ENCODE results near the gene OR4D11.

The OR4D11 gene

DNA sequence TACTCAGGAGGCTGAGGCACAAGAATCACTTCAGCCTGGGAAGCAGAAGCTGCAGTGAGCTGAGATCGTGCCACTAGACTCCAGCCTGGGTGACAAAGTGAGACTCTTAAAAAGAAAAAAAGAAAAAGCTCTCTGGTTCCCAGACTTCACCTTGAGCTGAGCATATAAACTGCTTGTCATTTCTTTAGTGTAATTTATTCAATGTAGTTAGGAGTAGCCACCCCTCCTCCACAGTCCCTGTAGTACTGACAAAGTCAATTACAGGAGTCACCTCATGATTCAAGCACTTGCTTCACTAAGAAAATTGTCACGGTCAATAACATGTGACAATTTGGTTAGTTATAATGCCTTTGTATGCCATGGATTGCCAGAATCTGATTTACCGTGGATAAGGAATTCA is 23.0 kb upstream of the OR4D11 start:
- H3K27me3 ChIP-seq (ENCODE audit: insufficient read depth, poor library complexity, severe bottlenecking), result peaks cover 3% of the 10 kb centered on the region
- no peak overlapping the region for H3K27ac ChIP-seq (replicated peaks)
- TF ChIP-seq, protein P1, sequence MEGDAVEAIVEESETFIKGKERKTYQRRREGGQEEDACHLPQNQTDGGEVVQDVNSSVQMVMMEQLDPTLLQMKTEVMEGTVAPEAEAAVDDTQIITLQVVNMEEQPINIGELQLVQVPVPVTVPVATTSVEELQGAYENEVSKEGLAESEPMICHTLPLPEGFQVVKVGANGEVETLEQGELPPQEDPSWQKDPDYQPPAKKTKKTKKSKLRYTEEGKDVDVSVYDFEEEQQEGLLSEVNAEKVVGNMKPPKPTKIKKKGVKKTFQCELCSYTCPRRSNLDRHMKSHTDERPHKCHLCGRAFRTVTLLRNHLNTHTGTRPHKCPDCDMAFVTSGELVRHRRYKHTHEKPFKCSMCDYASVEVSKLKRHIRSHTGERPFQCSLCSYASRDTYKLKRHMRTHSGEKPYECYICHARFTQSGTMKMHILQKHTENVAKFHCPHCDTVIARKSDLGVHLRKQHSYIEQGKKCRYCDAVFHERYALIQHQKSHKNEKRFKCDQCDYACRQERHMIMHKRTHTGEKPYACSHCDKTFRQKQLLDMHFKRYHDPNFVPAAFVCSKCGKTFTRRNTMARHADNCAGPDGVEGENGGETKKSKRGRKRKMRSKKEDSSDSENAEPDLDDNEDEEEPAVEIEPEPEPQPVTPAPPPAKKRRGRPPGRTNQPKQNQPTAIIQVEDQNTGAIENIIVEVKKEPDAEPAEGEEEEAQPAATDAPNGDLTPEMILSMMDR (IDR thresholded peaks at IDR 0.05; ENCODE audit: insufficient read depth, low read length), result no peak
- no peak for TF ChIP-seq SPI1 (IDR thresholded peaks at IDR 0.05; ENCODE audit: borderline replicate concordance, low read depth)
- TF ChIP-seq GABPA (IDR thresholded peaks at IDR 0.05; ENCODE audit: low read depth), result no peak
- TF ChIP-seq, protein P2, sequence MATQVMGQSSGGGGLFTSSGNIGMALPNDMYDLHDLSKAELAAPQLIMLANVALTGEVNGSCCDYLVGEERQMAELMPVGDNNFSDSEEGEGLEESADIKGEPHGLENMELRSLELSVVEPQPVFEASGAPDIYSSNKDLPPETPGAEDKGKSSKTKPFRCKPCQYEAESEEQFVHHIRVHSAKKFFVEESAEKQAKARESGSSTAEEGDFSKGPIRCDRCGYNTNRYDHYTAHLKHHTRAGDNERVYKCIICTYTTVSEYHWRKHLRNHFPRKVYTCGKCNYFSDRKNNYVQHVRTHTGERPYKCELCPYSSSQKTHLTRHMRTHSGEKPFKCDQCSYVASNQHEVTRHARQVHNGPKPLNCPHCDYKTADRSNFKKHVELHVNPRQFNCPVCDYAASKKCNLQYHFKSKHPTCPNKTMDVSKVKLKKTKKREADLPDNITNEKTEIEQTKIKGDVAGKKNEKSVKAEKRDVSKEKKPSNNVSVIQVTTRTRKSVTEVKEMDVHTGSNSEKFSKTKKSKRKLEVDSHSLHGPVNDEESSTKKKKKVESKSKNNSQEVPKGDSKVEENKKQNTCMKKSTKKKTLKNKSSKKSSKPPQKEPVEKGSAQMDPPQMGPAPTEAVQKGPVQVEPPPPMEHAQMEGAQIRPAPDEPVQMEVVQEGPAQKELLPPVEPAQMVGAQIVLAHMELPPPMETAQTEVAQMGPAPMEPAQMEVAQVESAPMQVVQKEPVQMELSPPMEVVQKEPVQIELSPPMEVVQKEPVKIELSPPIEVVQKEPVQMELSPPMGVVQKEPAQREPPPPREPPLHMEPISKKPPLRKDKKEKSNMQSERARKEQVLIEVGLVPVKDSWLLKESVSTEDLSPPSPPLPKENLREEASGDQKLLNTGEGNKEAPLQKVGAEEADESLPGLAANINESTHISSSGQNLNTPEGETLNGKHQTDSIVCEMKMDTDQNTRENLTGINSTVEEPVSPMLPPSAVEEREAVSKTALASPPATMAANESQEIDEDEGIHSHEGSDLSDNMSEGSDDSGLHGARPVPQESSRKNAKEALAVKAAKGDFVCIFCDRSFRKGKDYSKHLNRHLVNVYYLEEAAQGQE (IDR thresholded peaks at IDR 0.05; ENCODE audit: insufficient replicate concordance, low read depth), result no peak
- TF ChIP-seq POLR2AphosphoS5 (IDR thresholded peaks at IDR 0.05; ENCODE audit: low read depth), result no peak
- DNase-seq (ENCODE audit: low read depth in 1 of 2, low spot score in 1 of 2), result no peak
- no peak overlapping the region for H3K4me3 ChIP-seq (replicated peaks; ENCODE audit: insufficient read depth, low read length)

DNA sequence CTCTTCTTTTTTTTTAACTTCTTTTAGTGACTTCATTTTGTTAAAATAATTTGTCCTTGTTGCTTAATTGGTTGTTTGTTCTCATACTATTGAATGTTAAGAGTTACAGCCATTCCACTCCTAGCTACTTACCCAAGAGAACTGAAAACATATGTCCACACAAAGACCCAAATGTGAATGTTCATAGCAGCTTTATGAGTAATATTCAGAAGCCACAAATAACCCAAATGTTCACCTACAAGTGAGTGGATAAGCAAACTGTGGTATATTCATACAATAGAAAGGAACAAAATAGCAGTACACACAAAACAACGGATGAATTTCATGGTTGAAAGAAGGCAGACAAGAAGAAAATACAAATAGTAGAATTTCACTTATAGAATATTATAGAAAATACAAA is 1.4 kb upstream of the OR4D11 start:
- no peak overlapping the region for H3K4me3 ChIP-seq (replicated peaks; ENCODE audit: insufficient read depth, low read length)
- DNase-seq (ENCODE audit: low read depth in 1 of 2, low spot score in 1 of 2), result no peak
- no peak overlapping the region for H3K27ac ChIP-seq (replicated peaks)
- TF ChIP-seq, protein P2 (IDR thresholded peaks at IDR 0.05; ENCODE audit: insufficient replicate concordance, low read depth), result no peak
- TF ChIP-seq, protein P1 (IDR thresholded peaks at IDR 0.05; ENCODE audit: insufficient read depth, low read length), result no peak
- TF ChIP-seq POLR2AphosphoS5 (IDR thresholded peaks at IDR 0.05; ENCODE audit: low read depth) (no peak), SPI1 (IDR thresholded peaks at IDR 0.05; ENCODE audit: borderline replicate concordance, low read depth) (no peak), GABPA (IDR thresholded peaks at IDR 0.05; ENCODE audit: low read depth) (no peak)
- H3K27me3 ChIP-seq (ENCODE audit: insufficient read depth, poor library complexity, severe bottlenecking), result no peaks in the 10 kb centered on the region

DNA sequence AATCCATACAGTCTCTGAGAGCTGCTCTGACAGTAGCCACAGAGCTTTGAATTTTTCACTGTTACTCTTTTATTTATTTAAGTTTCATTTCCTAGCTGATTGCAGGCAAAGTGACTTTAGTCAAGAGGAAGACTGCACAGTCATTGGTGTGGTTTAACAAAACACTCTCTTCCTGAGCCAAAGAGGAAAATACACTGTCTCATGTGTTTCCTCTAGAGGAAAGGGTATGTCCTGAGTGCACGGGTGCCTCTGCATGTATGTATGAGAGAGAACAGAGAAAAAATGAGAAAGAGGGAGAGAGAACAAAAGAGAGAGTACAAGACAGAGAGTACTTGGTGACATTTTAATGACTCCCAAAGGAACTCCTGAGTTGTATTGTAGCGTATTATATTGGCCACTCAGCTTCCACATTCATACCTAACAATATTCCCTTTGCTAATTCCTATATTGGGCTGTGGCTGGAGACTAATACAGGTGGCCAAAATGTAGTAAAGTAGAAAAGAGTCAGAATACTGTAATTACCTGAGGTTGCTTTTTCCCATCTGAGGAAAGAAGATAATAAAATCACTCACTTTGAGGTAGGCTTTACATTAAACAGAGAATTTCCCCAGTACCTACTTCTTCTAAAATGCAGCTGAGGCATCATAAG is 7.7 kb downstream of the OR4D11 start, which contains the start of gene OR4D9:
Gene OR4D9 (plus strand): TSS at position 599 of the 649 bp plus-strand sequence. CDS start 3,374 bp downstream, outside the sequence.
- DNase-seq (ENCODE audit: low read depth in 1 of 2, low spot score in 1 of 2), result peak; percentile 7 to 49
- Histone ChIP-seq H3K4me3 (replicated peaks; ENCODE audit: insufficient read depth, low read length) (no peak within 1 kb of the TSS), H3K27me3 (ENCODE audit: insufficient read depth, poor library complexity, severe bottlenecking) (no peaks in the 10 kb centered on the region), H3K27ac (replicated peaks) (peak within 1 kb of the TSS; percentile 64)
- no peak for TF ChIP-seq GABPA (IDR thresholded peaks at IDR 0.05; ENCODE audit: low read depth)
- TF ChIP-seq, protein P2 (IDR thresholded peaks at IDR 0.05; ENCODE audit: insufficient replicate concordance, low read depth), result no peak
- TF ChIP-seq SPI1 (IDR thresholded peaks at IDR 0.05; ENCODE audit: borderline replicate concordance, low read depth), result no peak
- TF ChIP-seq, protein P1 (IDR thresholded peaks at IDR 0.05; ENCODE audit: insufficient read depth, low read length), result no peak
- TF ChIP-seq POLR2AphosphoS5 (IDR thresholded peaks at IDR 0.05; ENCODE audit: low read depth), result no peak
